Endothelial cell of umbilical vein (primary cell): ENCODE results near the gene NUP155. TPM values are rescaled to one million over a fixed set of nuclear protein-coding genes. Genes with fewer than 3 reads are reported as not detected.

Source experiments
- BruUV-seq: library from RNA; stranded (reverse); fragments of 400-500 nt; replicated peaks from 2 replicates; lab custom pipeline; 2021; lab: Mats Ljungman, UMichigan
- CTCF ChIA-PET: fragments of 300-600, 350-600 bp; sonication (Branson Sonifier 250); formaldehyde crosslinking; loops from one replicate; lab custom pipeline; 2021; ENCODE audit warnings: antibody characterized with exemption, inconsistent platforms; lab: Charles Lee
- POLR2A ChIA-PET: fragments of 300-600, 350-600 bp; sonication (Branson Sonifier 250); formaldehyde crosslinking; loops from one replicate; lab custom pipeline; 2021; ENCODE audit warnings: antibody characterized with exemption, inconsistent platforms; lab: Charles Lee
- DNase-seq: peaks from one replicate; pipeline ENCODE4 v3.0.0-alpha.2; 2011; ENCODE audit warnings: low read depth, low spot score
- FAIRE-seq: peaks from 2 replicates; lab custom pipeline; 2011; peaks lifted over from hg19 to GRCh38; lab: Jason Lieb, UNC
- H2AFZ ChIP-seq: 2 replicates; pipeline ENCODE4 v1.6.0; 2012; ENCODE audit warnings: low read depth, low read length, control low read depth, inconsistent platforms
- H3K27ac ChIP-seq: 2 replicates; pipeline ENCODE4 v1.5.1; 2011; ENCODE audit warnings: low read depth, mild to moderate bottlenecking, control low read depth, low read length, moderate library complexity; ENCODE audit not compliant: insufficient read depth
- H3K27me3 ChIP-seq, 2 experiments: 2 replicates each; pipeline versions ENCODE4 v1.6.0 to v1.6.1; 2011; ENCODE audit warnings: low read length in 2 of 2, mixed read lengths in 1 of 2; ENCODE audit not compliant: control insufficient read depth in 2 of 2, insufficient read depth in 2 of 2
- H3K36me3 ChIP-seq, 2 experiments: 2 replicates in 1 of 2; 3 replicates in 1 of 2; pipeline ENCODE4 v1.5.1; 2011; ENCODE audit warnings: low read length in 2 of 2, mild to moderate bottlenecking in 1 of 2, moderate library complexity in 1 of 2; ENCODE audit not compliant: control insufficient read depth in 2 of 2, insufficient read depth in 2 of 2; ENCODE audit errors: extremely low read depth in 1 of 2
- H3K4me1 ChIP-seq: 3 replicates; pipeline ENCODE4 v1.5.1; 2011; ENCODE audit warnings: mild to moderate bottlenecking, low read length; ENCODE audit not compliant: control insufficient read depth, insufficient read depth; ENCODE audit errors: extremely low read depth
- H3K4me2 ChIP-seq: 2 replicates; pipeline ENCODE4 v1.6.1; 2011; ENCODE audit warnings: low read length, control low read depth, mixed read lengths; ENCODE audit not compliant: insufficient read depth
- H3K4me3 ChIP-seq, 3 experiments: fragments of 200-600 bp in 1 of 3; sonication (generic), shearing (Covaris generic) in 1 of 3; replicated peaks in 1 of 3; 2 replicates each; pipeline ENCODE4 v1.5.1; 2011 to 2016; ENCODE audit warnings: control low read depth in 3 of 3, low read length in 3 of 3, mild to moderate bottlenecking in 2 of 3, inconsistent platforms in 1 of 3, low read depth in 1 of 3, moderate library complexity in 1 of 3; ENCODE audit not compliant: insufficient read depth in 1 of 3
- H3K79me2 ChIP-seq: 2 replicates; pipeline ENCODE4 v1.6.0; 2012; ENCODE audit warnings: low read length, inconsistent platforms; ENCODE audit not compliant: control insufficient read depth, insufficient read depth
- H3K9ac ChIP-seq: replicated peaks from 2 replicates; pipeline ENCODE3; 2011; ENCODE audit warnings: low read length, control low read depth; ENCODE audit not compliant: insufficient read depth; ENCODE audit errors: extremely low read depth
- H3K9me1 ChIP-seq: replicated peaks from 3 replicates; pipeline ENCODE4 v1.6.0; 2011; ENCODE audit warnings: mild to moderate bottlenecking, low read length; ENCODE audit not compliant: control insufficient read depth, insufficient read depth; ENCODE audit errors: extremely low read depth
- H3K9me3 ChIP-seq: replicated peaks from 2 replicates; pipeline ENCODE4 v1.5.1; 2012; ENCODE audit warnings: low read length, inconsistent platforms; ENCODE audit not compliant: control insufficient read depth, insufficient read depth
- H4K20me1 ChIP-seq: replicated peaks from 2 replicates; pipeline ENCODE3; 2011; ENCODE audit warnings: mild to moderate bottlenecking, low read length; ENCODE audit not compliant: control insufficient read depth, insufficient read depth; ENCODE audit errors: extremely low read depth
- CTCF ChIP-seq, 2 donors: IDR thresholded peaks; 1 replicate in 1 of 2; 2 replicates in 1 of 2; pipeline ENCODE4 v1.5.1; 2011; ENCODE audit warnings: low read length in 2 of 2, mild to moderate bottlenecking in 2 of 2, moderate library complexity in 2 of 2, control low read depth in 1 of 2, inconsistent platforms in 1 of 2, low read depth in 1 of 2; ENCODE audit not compliant: insufficient read depth in 1 of 2; ENCODE audit errors: extremely low read depth in 1 of 2
- EZH2 ChIP-seq: IDR thresholded peaks from 2 replicates; pipeline ENCODE4 v1.6.1; 2012; ENCODE audit warnings: borderline replicate concordance, low read depth, mild to moderate bottlenecking, moderate library complexity, low read length, inconsistent platforms; ENCODE audit not compliant: severe bottlenecking
- FOS ChIP-seq: IDR thresholded peaks from 2 replicates; pipeline ENCODE4 v1.6.1; 2011; ENCODE audit warnings: mild to moderate bottlenecking, low read length, moderate library complexity, borderline replicate concordance; ENCODE audit not compliant: insufficient read depth
- GATA2 ChIP-seq: IDR thresholded peaks from 2 replicates; pipeline ENCODE4 v1.7.0; 2011; ENCODE audit warnings: low read depth, mild to moderate bottlenecking, moderate library complexity, mixed read lengths, low read length; ENCODE audit not compliant: insufficient read length, insufficient read depth
- JUN ChIP-seq: IDR thresholded peaks from 2 replicates; pipeline ENCODE4 v1.6.1; 2011; ENCODE audit warnings: borderline replicate concordance, low read depth; ENCODE audit not compliant: insufficient read length, insufficient read depth
- MAX ChIP-seq: IDR thresholded peaks from 2 replicates; pipeline ENCODE4 v1.6.1; 2011; ENCODE audit not compliant: insufficient read depth, insufficient read length
- MYC ChIP-seq: IDR thresholded peaks from one replicate; pipeline ENCODE4 v1.6.1; 2011; ENCODE audit warnings: mild to moderate bottlenecking, low read depth, low read length
- POLR2A ChIP-seq: IDR thresholded peaks from 2 replicates; pipeline ENCODE4 v1.6.1; 2012; ENCODE audit warnings: low read depth, mild to moderate bottlenecking, control low read depth, low read length
- POLR2AphosphoS5 ChIP-seq: IDR thresholded peaks from 2 replicates; pipeline ENCODE4 v1.6.1; 2012; ENCODE audit warnings: low read depth, mild to moderate bottlenecking, control low read depth, low read length, moderate library complexity; ENCODE audit not compliant: insufficient read depth
- dilution Hi-C: fragments of 300-500 bp; cut with MboI; formaldehyde crosslinking; loops from one replicate; pipeline ENCODE4 v1.15.0; 2019; ENCODE audit warnings: low sequenced_read_pairs; ENCODE audit not compliant: extremely low pct_ligation_motif_present
- intact Hi-C: fragments of 100-400 bp; cut with micrococcal nuclease; formaldehyde crosslinking; loops from one replicate; pipeline ENCODE4 v1.10.0; 2022
- polyA plus RNA-seq, 4 experiments: library from polyadenylated mRNA; depleted of rRNA in 3 of 4; stranded (reverse) in 3 of 4; unstranded in 1 of 4; fragments of >200 nt; gene quantifications; 2 replicates each; pipeline versions ENCODE4 v1.2.1 to v1.2.3, GENCODE V29; 2011 to 2012; ENCODE audit warnings: missing spikeins in 1 of 4
- total RNA-seq: library from RNA; stranded (reverse); gene quantifications from 2 replicates; pipeline ENCODE4 v1.2.3, GENCODE V29; 2021

Gene NUP155
- total and polyA plus RNA-seq, 2 donors (not counting 3 experiments of a cell fraction or from before 2014, with no cell fraction given) = 11.1 to 36.6 TPM

GRCh38 chr5:37248421-37248969 is 122.4 kb downstream of the NUP155 start:
- TF ChIP-seq FOS = no peak
- TF ChIP-seq JUN = no peak
- no peak for TF ChIP-seq MAX
- no peak for TF ChIP-seq CTCF (IDR thresholded peaks at IDR 0.05; ENCODE audit: extremely low read depth in 1 of 2, insufficient read depth in 1 of 2, low read depth in 1 of 2, low read length in 2 of 2)
- TF ChIP-seq EZH2 = no peak
- TF ChIP-seq POLR2A = no peak
- no peak for TF ChIP-seq POLR2AphosphoS5
- no peak for TF ChIP-seq GATA2
- no peak for TF ChIP-seq MYC
- FAIRE-seq = no peak

More at GRCh38 chr5:37248421-37248969, 122.4 kb downstream of the NUP155 start:
- Histone ChIP-seq H3K4me1 (peaks cover 6% of the 10 kb centered on the region), H3K27me3 (no peaks in the 10 kb centered on the region), H3K9me3 (no peaks in the 10 kb centered on the region), H3K4me2 (peak overlapping the region; percentile 97), H3K27ac (peak overlapping the region; percentile 85), H3K4me3 (peak overlapping the region; percentile 96 to 97 (median 96)), H3K9me1 (no peaks in the 10 kb centered on the region), H4K20me1 (no peaks in the 10 kb centered on the region), H3K36me3 (no peaks in the 10 kb centered on the region), H2AFZ (peak overlapping the region; percentile 83), H3K79me2 (no peaks in the 10 kb centered on the region), H3K9ac (peak overlapping the region; percentile 93)
- TSS peak; percentile 50 for BruUV-seq
- ChIA-PET POLR2A (no interaction called here), CTCF (interaction anchor here (1.0 to 1.2 kb wide), 2 partner anchors 15 to 42 kb away, joined by 3 to 4 read pairs; no protein-coding TSS in a partner anchor)
- dilution Hi-C loops = no loop called here
- no peak for DNase-seq
- intact Hi-C loops = loop anchor here (5.0 kb wide), 3 partner anchors 124 to 506 kb away; partner anchors contain the start of genes NIPBL and NUP155
